Measurements from ENCODE around the gene RHOBTB3. TPM values are rescaled to one million over a fixed set of nuclear protein-coding genes. Genes with fewer than 3 reads are reported as not detected.
"Not testable (repeated sequence)": the region's sequence is repeated elsewhere in the genome, so short reads cannot be mapped to it uniquely, and the experiment has no call there.

RHOBTB3 gene
- total and polyA plus RNA-seq, 2 donors (not counting 1 experiment from before 2014, with no cell fraction given), result 337 to 338 TPM

- Histone ChIP-seq H3K27ac (ENCODE audit: insufficient read depth, low read length) (no peak overlapping the region), H3K27me3 (ENCODE audit: control insufficient read depth, insufficient read depth, low read length) (no peaks in the 10 kb centered on the region), H3K4me1 (ENCODE audit: control insufficient read depth, extremely low read depth, insufficient read depth, low read length) (peaks cover 3% of the 10 kb centered on the region), H3K9me3 (ENCODE audit: control insufficient read depth, insufficient read depth, low read depth, low read length) (no peaks in the 10 kb centered on the region), H3K79me2 (ENCODE audit: control insufficient read depth, insufficient read depth, low read length) (no peaks in the 10 kb centered on the region), H3K4me3 (replicated peaks in 1 of 4; ENCODE audit: control extremely low read depth in 1 of 4, insufficient read depth in 1 of 4, low read depth in 3 of 4, low read length in 4 of 4) (no peak overlapping the region), H3K9ac (ENCODE audit: insufficient read depth, low read length) (no peak overlapping the region), H4K20me1 (ENCODE audit: control insufficient read depth, extremely low read depth, insufficient read depth, low read length) (no peaks in the 10 kb centered on the region), H2AFZ (ENCODE audit: low read length) (no peak overlapping the region), H3K4me2 (ENCODE audit: extremely low read depth, insufficient read depth, low read length) (no peak overlapping the region), H3K36me3 (ENCODE audit: control insufficient read depth, insufficient read depth, low read length) (no peaks in the 10 kb centered on the region)
- DNase-seq (ENCODE audit: low read depth in 2 of 2), result no peak
- TF ChIP-seq, protein P1, sequence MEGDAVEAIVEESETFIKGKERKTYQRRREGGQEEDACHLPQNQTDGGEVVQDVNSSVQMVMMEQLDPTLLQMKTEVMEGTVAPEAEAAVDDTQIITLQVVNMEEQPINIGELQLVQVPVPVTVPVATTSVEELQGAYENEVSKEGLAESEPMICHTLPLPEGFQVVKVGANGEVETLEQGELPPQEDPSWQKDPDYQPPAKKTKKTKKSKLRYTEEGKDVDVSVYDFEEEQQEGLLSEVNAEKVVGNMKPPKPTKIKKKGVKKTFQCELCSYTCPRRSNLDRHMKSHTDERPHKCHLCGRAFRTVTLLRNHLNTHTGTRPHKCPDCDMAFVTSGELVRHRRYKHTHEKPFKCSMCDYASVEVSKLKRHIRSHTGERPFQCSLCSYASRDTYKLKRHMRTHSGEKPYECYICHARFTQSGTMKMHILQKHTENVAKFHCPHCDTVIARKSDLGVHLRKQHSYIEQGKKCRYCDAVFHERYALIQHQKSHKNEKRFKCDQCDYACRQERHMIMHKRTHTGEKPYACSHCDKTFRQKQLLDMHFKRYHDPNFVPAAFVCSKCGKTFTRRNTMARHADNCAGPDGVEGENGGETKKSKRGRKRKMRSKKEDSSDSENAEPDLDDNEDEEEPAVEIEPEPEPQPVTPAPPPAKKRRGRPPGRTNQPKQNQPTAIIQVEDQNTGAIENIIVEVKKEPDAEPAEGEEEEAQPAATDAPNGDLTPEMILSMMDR (conservative IDR thresholded peaks at IDR 0.05 in 1 of 2, IDR thresholded peaks at IDR 0.05 in 1 of 2; ENCODE audit: low read depth in 1 of 2, low read length in 2 of 2), result no peak
- TF ChIP-seq EZH2 (IDR thresholded peaks at IDR 0.05; ENCODE audit: low read length, missing control alignments), result no peak
Observed at GRCh38 chr5:95832664-95833063, 101.5 kb downstream of the RHOBTB3 start.

- DNase-seq (ENCODE audit: low read depth in 2 of 2), result no peak
- Histone ChIP-seq H3K9ac (ENCODE audit: insufficient read depth, low read length) (no peak overlapping the region), H3K9me3 (ENCODE audit: control insufficient read depth, insufficient read depth, low read depth, low read length) (no peaks in the 10 kb centered on the region), H2AFZ (ENCODE audit: low read length) (no peak overlapping the region), H3K27ac (ENCODE audit: insufficient read depth, low read length) (no peak overlapping the region), H4K20me1 (ENCODE audit: control insufficient read depth, extremely low read depth, insufficient read depth, low read length) (no peaks in the 10 kb centered on the region), H3K79me2 (ENCODE audit: control insufficient read depth, insufficient read depth, low read length) (no peaks in the 10 kb centered on the region), H3K36me3 (ENCODE audit: control insufficient read depth, insufficient read depth, low read length) (no peaks in the 10 kb centered on the region), H3K27me3 (ENCODE audit: control insufficient read depth, insufficient read depth, low read length) (no peaks in the 10 kb centered on the region), H3K4me3 (replicated peaks in 1 of 4; ENCODE audit: control extremely low read depth in 1 of 4, insufficient read depth in 1 of 4, low read depth in 3 of 4, low read length in 4 of 4) (peak overlapping the region in 2 of 4 experiments; percentile 60 to 64), H3K4me1 (ENCODE audit: control insufficient read depth, extremely low read depth, insufficient read depth, low read length) (peaks cover 3% of the 10 kb centered on the region), H3K4me2 (ENCODE audit: extremely low read depth, insufficient read depth, low read length) (peak overlapping the region; percentile 84)
- TF ChIP-seq, protein P1 (conservative IDR thresholded peaks at IDR 0.05 in 1 of 2, IDR thresholded peaks at IDR 0.05 in 1 of 2; ENCODE audit: low read depth in 1 of 2, low read length in 2 of 2), result no peak
- no peak for TF ChIP-seq EZH2 (IDR thresholded peaks at IDR 0.05; ENCODE audit: low read length, missing control alignments)
Observed at GRCh38 chr5:95835682-95836385, 104.7 kb downstream of the RHOBTB3 start.

DNA sequence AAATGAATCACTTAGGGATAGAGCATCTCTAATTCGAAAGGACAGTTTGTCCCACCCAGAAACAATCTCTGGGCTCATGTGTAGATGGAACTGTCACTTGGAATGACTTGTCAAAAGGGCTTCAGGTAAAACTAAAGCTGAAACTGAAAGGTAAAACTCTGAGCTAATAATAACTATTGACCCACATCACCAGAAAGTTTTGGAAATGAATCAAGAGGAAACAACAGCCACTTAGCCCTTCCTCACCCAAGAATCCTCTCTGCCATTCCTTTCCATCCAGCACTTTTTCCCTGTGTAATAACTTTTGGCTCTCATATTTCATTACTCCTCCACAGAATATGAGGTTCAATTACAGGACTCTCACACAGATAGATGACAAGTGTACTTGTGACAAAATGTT is 105.4 kb downstream of the RHOBTB3 start:
- Histone ChIP-seq H3K79me2 (ENCODE audit: control insufficient read depth, insufficient read depth, low read length) (no peaks in the 10 kb centered on the region), H3K9ac (ENCODE audit: insufficient read depth, low read length) (no peak overlapping the region), H3K27me3 (ENCODE audit: control insufficient read depth, insufficient read depth, low read length) (no peaks in the 10 kb centered on the region), H4K20me1 (ENCODE audit: control insufficient read depth, extremely low read depth, insufficient read depth, low read length) (no peaks in the 10 kb centered on the region), H3K4me2 (ENCODE audit: extremely low read depth, insufficient read depth, low read length) (no peak overlapping the region), H3K36me3 (ENCODE audit: control insufficient read depth, insufficient read depth, low read length) (no peaks in the 10 kb centered on the region), H3K4me3 (replicated peaks in 1 of 4; ENCODE audit: control extremely low read depth in 1 of 4, insufficient read depth in 1 of 4, low read depth in 3 of 4, low read length in 4 of 4) (no peak overlapping the region), H3K9me3 (ENCODE audit: control insufficient read depth, insufficient read depth, low read depth, low read length) (no peaks in the 10 kb centered on the region), H3K27ac (ENCODE audit: insufficient read depth, low read length) (no peak overlapping the region), H3K4me1 (ENCODE audit: control insufficient read depth, extremely low read depth, insufficient read depth, low read length) (peaks cover 3% of the 10 kb centered on the region), H2AFZ (ENCODE audit: low read length) (no peak overlapping the region)
- DNase-seq (ENCODE audit: low read depth in 2 of 2), result no peak
- TF ChIP-seq, protein P1 (conservative IDR thresholded peaks at IDR 0.05 in 1 of 2, IDR thresholded peaks at IDR 0.05 in 1 of 2; ENCODE audit: low read depth in 1 of 2, low read length in 2 of 2), result no peak
- no peak for TF ChIP-seq EZH2 (IDR thresholded peaks at IDR 0.05; ENCODE audit: low read length, missing control alignments)

- H3K9ac ChIP-seq (ENCODE audit: insufficient read depth, low read length); H2AFZ ChIP-seq (ENCODE audit: low read length); H3K79me2 ChIP-seq (ENCODE audit: control insufficient read depth, insufficient read depth, low read length); H3K9me3 ChIP-seq (ENCODE audit: control insufficient read depth, insufficient read depth, low read depth, low read length); H3K36me3 ChIP-seq (ENCODE audit: control insufficient read depth, insufficient read depth, low read length); H4K20me1 ChIP-seq (ENCODE audit: control insufficient read depth, extremely low read depth, insufficient read depth, low read length); H3K4me2 ChIP-seq (ENCODE audit: extremely low read depth, insufficient read depth, low read length); DNase-seq (ENCODE audit: low read depth in 2 of 2); H3K4me3 ChIP-seq (replicated peaks in 1 of 4; ENCODE audit: control extremely low read depth in 1 of 4, insufficient read depth in 1 of 4, low read depth in 3 of 4, low read length in 4 of 4); H3K27ac ChIP-seq (ENCODE audit: insufficient read depth, low read length); H3K27me3 ChIP-seq (ENCODE audit: control insufficient read depth, insufficient read depth, low read length); H3K4me1 ChIP-seq (ENCODE audit: control insufficient read depth, extremely low read depth, insufficient read depth, low read length): not testable (repeated sequence)
Observed at GRCh38 chr5:95836971-95837370, 105.8 kb downstream of the RHOBTB3 start.

Data from fibroblast of lung (primary cell).